ENCODE data around the gene KCMF1.

Gene KCMF1

DNA sequence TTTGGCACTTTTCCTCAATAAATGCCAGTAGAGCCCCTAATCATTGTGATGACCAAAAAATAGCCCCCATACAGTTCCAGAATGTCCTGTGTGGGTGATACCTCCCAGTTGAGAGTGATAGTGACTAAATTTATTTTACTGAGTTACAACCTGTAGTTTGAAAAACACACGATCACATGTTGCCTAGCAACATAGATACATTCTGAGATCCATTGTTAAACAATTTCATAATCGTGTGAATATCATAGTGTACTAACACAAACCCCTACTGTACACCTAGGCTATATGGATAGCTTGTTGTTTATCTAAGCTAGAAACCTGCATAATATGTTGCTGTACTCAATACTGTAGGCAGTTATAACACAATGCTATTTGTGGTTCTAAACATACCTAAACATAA lies 30.6 kb downstream of the KCMF1 start:
- Histone ChIP-seq H3K4me1 (ENCODE audit: control insufficient read depth, low read length) (peaks cover 15% of the 10 kb centered on the region), H3K27me3 (ENCODE audit: control insufficient read depth, low read length) (no peaks in the 10 kb centered on the region), H4K20me1 (ENCODE audit: control insufficient read depth, insufficient read depth, low read depth, low read length) (0 out of 2 replicates have a peak, but pooled peaks cover 9% of the 10 kb centered on the region), H3K36me3 (ENCODE audit: control insufficient read depth, low read length) (peaks cover 5% of the 10 kb centered on the region), H3K4me3 (ENCODE audit: low read length) (no peak overlapping the region), H3K9me2 (replicated peaks; ENCODE audit: control insufficient read depth, low read length) (no peaks in the 10 kb centered on the region), H3F3A (ENCODE audit: control insufficient read depth, insufficient read depth) (no peaks in the 10 kb centered on the region), H3K4me2 (ENCODE audit: low read length) (no peak overlapping the region), H3K9me3 (ENCODE audit: control insufficient read depth, insufficient read depth, low read length) (no peaks in the 10 kb centered on the region), H3K27ac (ENCODE audit: low read depth, low read length) (no peak overlapping the region), H3K79me2 (ENCODE audit: control insufficient read depth, low read length) (peaks cover 95% of the 10 kb centered on the region)
- TF ChIP-seq, protein P1, sequence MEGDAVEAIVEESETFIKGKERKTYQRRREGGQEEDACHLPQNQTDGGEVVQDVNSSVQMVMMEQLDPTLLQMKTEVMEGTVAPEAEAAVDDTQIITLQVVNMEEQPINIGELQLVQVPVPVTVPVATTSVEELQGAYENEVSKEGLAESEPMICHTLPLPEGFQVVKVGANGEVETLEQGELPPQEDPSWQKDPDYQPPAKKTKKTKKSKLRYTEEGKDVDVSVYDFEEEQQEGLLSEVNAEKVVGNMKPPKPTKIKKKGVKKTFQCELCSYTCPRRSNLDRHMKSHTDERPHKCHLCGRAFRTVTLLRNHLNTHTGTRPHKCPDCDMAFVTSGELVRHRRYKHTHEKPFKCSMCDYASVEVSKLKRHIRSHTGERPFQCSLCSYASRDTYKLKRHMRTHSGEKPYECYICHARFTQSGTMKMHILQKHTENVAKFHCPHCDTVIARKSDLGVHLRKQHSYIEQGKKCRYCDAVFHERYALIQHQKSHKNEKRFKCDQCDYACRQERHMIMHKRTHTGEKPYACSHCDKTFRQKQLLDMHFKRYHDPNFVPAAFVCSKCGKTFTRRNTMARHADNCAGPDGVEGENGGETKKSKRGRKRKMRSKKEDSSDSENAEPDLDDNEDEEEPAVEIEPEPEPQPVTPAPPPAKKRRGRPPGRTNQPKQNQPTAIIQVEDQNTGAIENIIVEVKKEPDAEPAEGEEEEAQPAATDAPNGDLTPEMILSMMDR (IDR thresholded peaks at IDR 0.05; ENCODE audit: low read depth, low read length, poor library complexity, severe bottlenecking): no peak
- no peak for TF ChIP-seq EZH2phosphoT487 (IDR thresholded peaks at IDR 0.05; ENCODE audit: borderline replicate concordance, low read length)

DNA sequence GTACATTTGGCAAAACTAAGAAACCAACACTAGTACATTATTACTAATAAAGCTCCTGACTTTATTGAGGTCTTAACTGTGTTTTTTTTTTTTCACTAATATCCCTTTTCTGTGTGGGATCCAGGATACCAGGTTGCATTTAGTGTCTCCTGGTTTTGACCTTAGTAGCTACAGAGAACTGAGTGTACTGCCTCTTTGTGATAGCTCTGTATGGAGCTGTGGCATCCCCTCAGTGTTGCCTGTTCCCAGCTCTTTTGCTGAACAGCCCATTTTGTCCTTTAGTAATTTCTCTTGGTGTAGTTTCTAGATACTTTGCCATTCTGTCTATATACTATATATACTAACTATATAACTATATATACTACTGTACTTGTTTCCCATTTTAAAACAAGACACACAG lies 31.6 kb downstream of the KCMF1 start:
- peaks cover 19% of the 10 kb centered on the region for H3K4me1 ChIP-seq (ENCODE audit: control insufficient read depth, low read length)
- no peak overlapping the region for H3K4me3 ChIP-seq (ENCODE audit: low read length)
- TF ChIP-seq EZH2phosphoT487 (IDR thresholded peaks at IDR 0.05; ENCODE audit: borderline replicate concordance, low read length): no peak
- TF ChIP-seq, protein P1 (IDR thresholded peaks at IDR 0.05; ENCODE audit: low read depth, low read length, poor library complexity, severe bottlenecking): no peak
- H3K36me3 ChIP-seq (ENCODE audit: control insufficient read depth, low read length): peaks cover 11% of the 10 kb centered on the region
- H3K4me2 ChIP-seq (ENCODE audit: low read length): no peak overlapping the region
- H3K27ac ChIP-seq (ENCODE audit: low read depth, low read length): no peak overlapping the region
- 0 out of 2 replicates have a peak, but pooled peaks cover 9% of the 10 kb centered on the region for H4K20me1 ChIP-seq (ENCODE audit: control insufficient read depth, insufficient read depth, low read depth, low read length)
- no peaks in the 10 kb centered on the region for H3F3A ChIP-seq (ENCODE audit: control insufficient read depth, insufficient read depth)
- H3K9me3 ChIP-seq (ENCODE audit: control insufficient read depth, insufficient read depth, low read length): no peaks in the 10 kb centered on the region
- peaks cover 95% of the 10 kb centered on the region for H3K79me2 ChIP-seq (ENCODE audit: control insufficient read depth, low read length)
- no peaks in the 10 kb centered on the region for H3K27me3 ChIP-seq (ENCODE audit: control insufficient read depth, low read length)
- H3K9me2 ChIP-seq (replicated peaks; ENCODE audit: control insufficient read depth, low read length): no peaks in the 10 kb centered on the region

DNA sequence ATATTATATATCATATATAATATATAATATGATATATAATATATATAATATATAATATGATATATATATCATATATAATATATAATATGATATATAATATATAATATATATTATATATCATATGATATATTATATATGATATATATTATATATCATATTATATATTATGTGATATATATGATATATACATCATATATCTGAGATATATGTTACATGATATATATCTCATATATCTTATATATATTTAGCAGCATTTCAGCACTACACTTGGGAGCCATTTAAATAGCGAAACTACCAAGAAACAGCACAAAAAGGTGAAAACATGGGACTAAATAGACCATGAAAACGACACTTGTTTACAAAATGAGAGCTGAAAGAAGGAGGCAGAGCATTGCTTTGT lies 37.3 kb downstream of the KCMF1 start:
- Histone ChIP-seq H3K4me2 (ENCODE audit: low read length) (no peak overlapping the region), H3K4me3 (ENCODE audit: low read length) (no peak overlapping the region), H4K20me1 (ENCODE audit: control insufficient read depth, insufficient read depth, low read depth, low read length) (peaks cover 12% of the 10 kb centered on the region), H3K4me1 (ENCODE audit: control insufficient read depth, low read length) (peaks cover 41% of the 10 kb centered on the region), H3F3A (ENCODE audit: control insufficient read depth, insufficient read depth) (no peaks in the 10 kb centered on the region), H3K27me3 (ENCODE audit: control insufficient read depth, low read length) (no peaks in the 10 kb centered on the region), H3K9me2 (replicated peaks; ENCODE audit: control insufficient read depth, low read length) (no peaks in the 10 kb centered on the region), H3K79me2 (ENCODE audit: control insufficient read depth, low read length) (peaks cover 95% of the 10 kb centered on the region), H3K27ac (ENCODE audit: low read depth, low read length) (no peak overlapping the region), H3K36me3 (ENCODE audit: control insufficient read depth, low read length) (peaks cover 25% of the 10 kb centered on the region), H3K9me3 (ENCODE audit: control insufficient read depth, insufficient read depth, low read length) (no peaks in the 10 kb centered on the region)
- TF ChIP-seq, protein P1 (IDR thresholded peaks at IDR 0.05; ENCODE audit: low read depth, low read length, poor library complexity, severe bottlenecking): no peak
- TF ChIP-seq EZH2phosphoT487 (IDR thresholded peaks at IDR 0.05; ENCODE audit: borderline replicate concordance, low read length): no peak
